Measurements from ENCODE around the gene VASP. TPM values are rescaled to one million over a fixed set of nuclear protein-coding genes. Genes with fewer than 3 reads are reported as not detected.
A peak's percentile ranks its signal among the peaks of the same experiment; 100 is the strongest.

The VASP gene
- total and polyA plus RNA-seq, 10 donors, result 146 to 386 (median 199) TPM

- Histone ChIP-seq H3K4me1 (peaks cover 24 to 82% (median 57%) of the 10 kb centered on the region in 6 donors), H3K27me3 (replicated peaks in 1 of 7) (peaks cover 0 to 75% (median 40%) of the 10 kb centered on the region in 7 donors), H3K9me3 (no peaks in the 10 kb centered on the region), H3K4me3 (peak overlapping the region in 2 of 8 donors; percentile 68 to 71), H3K27ac (peak overlapping the region in 2 of 8 donors; percentile 54 to 60), H3K36me3 (peaks cover 0 to 6% (median 0%) of the 10 kb centered on the region in 6 donors)
- TF ChIP-seq POLR2A (IDR thresholded peaks at IDR 0.05) (no peak), CTCF (IDR thresholded peaks at IDR 0.05 in 8 of 11, conservative IDR thresholded peaks at IDR 0.05 in 3 of 11) (no peak), POLR2AphosphoS5 (IDR thresholded peaks at IDR 0.05) (no peak)
- 26 to 41% (median 31%) methylated on average over 16 of the region's 16 CpGs for WGBS, 5 donors
- DNase-seq, result peak; percentile 78
- intact Hi-C loops (cut with DNase I; ENCODE audit: low total_unique reads), result no loop called here
Measured at GRCh38 chr19:45497791-45498190, 9.5 kb upstream of the VASP start.

- Histone ChIP-seq H3K36me3 (peaks cover 0 to 6% (median 0%) of the 10 kb centered on the region in 6 donors), H3K27me3 (replicated peaks in 1 of 7) (peaks cover 0 to 67% (median 38%) of the 10 kb centered on the region in 7 donors), H3K4me3 (peak within 1 kb of the TSS; percentile 25 to 83 (median 53)), H3K27ac (peak within 1 kb of the TSS in 6 of 8 donors; percentile 36 to 83 (median 47)), H3K4me1 (peaks cover 24 to 77% (median 49%) of the 10 kb centered on the region in 6 donors), H3K9me3 (no peaks in the 10 kb centered on the region)
- TF ChIP-seq POLR2AphosphoS5 (IDR thresholded peaks at IDR 0.05) (peak in 2 of 3 donors; percentile 42 to 47), CTCF (IDR thresholded peaks at IDR 0.05 in 8 of 11, conservative IDR thresholded peaks at IDR 0.05 in 3 of 11) (peak in 9 of 11 experiments; percentile 9 to 57 (median 36)), POLR2A (IDR thresholded peaks at IDR 0.05) (no peak)
- 2 to 10% (median 3%) methylated on average over 54 to 89 of the region's 89 CpGs for WGBS, 5 donors
- peak; percentile 92 for DNase-seq
- intact Hi-C loops (cut with DNase I; ENCODE audit: low total_unique reads), result no loop called here
Measured at GRCh38 chr19:45498411-45499195, 8.7 kb upstream of the VASP start, which contains the start of gene PPM1N. TSS of gene PPM1N (plus strand) at chr19:45498443. CDS start at chr19:45498473, 30 bp downstream.

- TF ChIP-seq POLR2AphosphoS5 (IDR thresholded peaks at IDR 0.05) (peak in 2 of 3 donors; percentile 38 to 55), CTCF (IDR thresholded peaks at IDR 0.05 in 8 of 11, conservative IDR thresholded peaks at IDR 0.05 in 3 of 11) (no peak)
- peaks cover 0 to 58% (median 33%) of the 10 kb centered on the region in 7 donors for H3K27me3 ChIP-seq (replicated peaks in 1 of 7)
- 14 to 24% (median 19%) methylated on average over 27 to 37 of the region's 37 CpGs for WGBS, 5 donors
- no peaks in the 10 kb centered on the region for H3K9me3 ChIP-seq
- peaks cover 24 to 79% (median 47%) of the 10 kb centered on the region in 6 donors for H3K4me1 ChIP-seq
- DNase-seq, result peak; percentile 90
- peak overlapping the region in 7 of 8 donors; percentile 32 to 71 (median 41) for H3K4me3 ChIP-seq
- H3K27ac ChIP-seq, result peak overlapping the region in 4 of 8 donors; percentile 36 to 60 (median 50)
- peaks cover 0 to 2% (median 0%) of the 10 kb centered on the region in 6 donors for H3K36me3 ChIP-seq
- intact Hi-C loops (cut with DNase I; ENCODE audit: low total_unique reads), result no loop called here
Measured at GRCh38 chr19:45499196-45500180, 7.8 kb upstream of the VASP start.

Measured in spleen (tissue), 11 donors.